IMR-90 (cell line): Measurements from ENCODE around the gene STOML1.

Experiments used
- BHLHE40 ChIP-seq: fragments of 150-350 bp; IDR thresholded peaks from 2 replicates; pipeline ENCODE4 v1.6.1; 2016; ENCODE audit warnings: mild to moderate bottlenecking, low read depth, low read length
- CHD1 ChIP-seq: IDR thresholded peaks from 2 replicates; pipeline ENCODE4 v1.6.1; 2012; ENCODE audit warnings: low read depth, low read length, improper control_type of control experiment
- FOS ChIP-seq: fragments of 150-350 bp; IDR thresholded peaks from 2 replicates; pipeline ENCODE4 v1.6.1; 2016; ENCODE audit warnings: low read depth, low read length
- MAZ ChIP-seq: IDR thresholded peaks from 2 replicates; pipeline ENCODE4 v1.6.1; 2012; ENCODE audit warnings: low read depth, mild to moderate bottlenecking, low read length, improper control_type of control experiment, moderate library complexity, borderline replicate concordance
- MXI1 ChIP-seq: IDR thresholded peaks from 2 replicates; pipeline ENCODE4 v1.6.1; 2012; ENCODE audit warnings: low read depth, mild to moderate bottlenecking, low read length, moderate library complexity, borderline replicate concordance
- NFE2L2 ChIP-seq: fragments of 150-350 bp; IDR thresholded peaks from 2 replicates; pipeline ENCODE4 v1.6.1; 2016; ENCODE audit warnings: low read depth, mild to moderate bottlenecking, low read length
- POLR2A ChIP-seq: IDR thresholded peaks from 2 replicates; pipeline ENCODE4 v1.6.1; 2012; ENCODE audit warnings: mild to moderate bottlenecking, low read depth, low read length
- RAD21 ChIP-seq: IDR thresholded peaks from 2 replicates; pipeline ENCODE4 v1.6.1; 2012; ENCODE audit warnings: low read length, improper control_type of control experiment
- SMC3 ChIP-seq: fragments of 150-350 bp; IDR thresholded peaks from 2 replicates; pipeline ENCODE4 v1.6.1; 2016; ENCODE audit warnings: low read depth, mild to moderate bottlenecking, antibody characterized with exemption, low read length, moderate library complexity
- TF ChIP-seq, protein P1 (sequence below): conservative IDR thresholded peaks from 2 replicates; pipeline ENCODE4 v1.5.1; 2012; ENCODE audit warnings: mild to moderate bottlenecking, low read depth, low read length, improper control_type of control experiment
- TF ChIP-seq, protein P2 (sequence below): fragments of 150-350 bp; IDR thresholded peaks from 2 replicates; pipeline ENCODE4 v1.6.1; 2016; ENCODE audit warnings: low read depth, mild to moderate bottlenecking, low read length, moderate library complexity, borderline replicate concordance

GRCh38 chr15:73990250-73991005 is 1.7 kb downstream of the STOML1 start:
- no peak for TF ChIP-seq POLR2A
- TF ChIP-seq, protein P1, sequence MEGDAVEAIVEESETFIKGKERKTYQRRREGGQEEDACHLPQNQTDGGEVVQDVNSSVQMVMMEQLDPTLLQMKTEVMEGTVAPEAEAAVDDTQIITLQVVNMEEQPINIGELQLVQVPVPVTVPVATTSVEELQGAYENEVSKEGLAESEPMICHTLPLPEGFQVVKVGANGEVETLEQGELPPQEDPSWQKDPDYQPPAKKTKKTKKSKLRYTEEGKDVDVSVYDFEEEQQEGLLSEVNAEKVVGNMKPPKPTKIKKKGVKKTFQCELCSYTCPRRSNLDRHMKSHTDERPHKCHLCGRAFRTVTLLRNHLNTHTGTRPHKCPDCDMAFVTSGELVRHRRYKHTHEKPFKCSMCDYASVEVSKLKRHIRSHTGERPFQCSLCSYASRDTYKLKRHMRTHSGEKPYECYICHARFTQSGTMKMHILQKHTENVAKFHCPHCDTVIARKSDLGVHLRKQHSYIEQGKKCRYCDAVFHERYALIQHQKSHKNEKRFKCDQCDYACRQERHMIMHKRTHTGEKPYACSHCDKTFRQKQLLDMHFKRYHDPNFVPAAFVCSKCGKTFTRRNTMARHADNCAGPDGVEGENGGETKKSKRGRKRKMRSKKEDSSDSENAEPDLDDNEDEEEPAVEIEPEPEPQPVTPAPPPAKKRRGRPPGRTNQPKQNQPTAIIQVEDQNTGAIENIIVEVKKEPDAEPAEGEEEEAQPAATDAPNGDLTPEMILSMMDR = no peak
- TF ChIP-seq NFE2L2 = no peak
- TF ChIP-seq CHD1 = no peak
- TF ChIP-seq SMC3 = no peak
- no peak for TF ChIP-seq FOS
- no peak for TF ChIP-seq BHLHE40
- TF ChIP-seq, protein P2, sequence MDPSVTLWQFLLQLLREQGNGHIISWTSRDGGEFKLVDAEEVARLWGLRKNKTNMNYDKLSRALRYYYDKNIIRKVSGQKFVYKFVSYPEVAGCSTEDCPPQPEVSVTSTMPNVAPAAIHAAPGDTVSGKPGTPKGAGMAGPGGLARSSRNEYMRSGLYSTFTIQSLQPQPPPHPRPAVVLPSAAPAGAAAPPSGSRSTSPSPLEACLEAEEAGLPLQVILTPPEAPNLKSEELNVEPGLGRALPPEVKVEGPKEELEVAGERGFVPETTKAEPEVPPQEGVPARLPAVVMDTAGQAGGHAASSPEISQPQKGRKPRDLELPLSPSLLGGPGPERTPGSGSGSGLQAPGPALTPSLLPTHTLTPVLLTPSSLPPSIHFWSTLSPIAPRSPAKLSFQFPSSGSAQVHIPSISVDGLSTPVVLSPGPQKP = no peak
- TF ChIP-seq RAD21 = no peak
- no peak for TF ChIP-seq MAZ
- TF ChIP-seq MXI1 = no peak
